ENCODE measurements around the gene OTULINL. TPM values are rescaled to one million over a fixed set of nuclear protein-coding genes. Genes with fewer than 3 reads are reported as not detected.
A peak's percentile ranks its signal among the peaks of the same experiment; 100 is the strongest.

OTULINL gene
- total RNA-seq, 3 donors from 2014 or later, result 6.2 to 14.4 (median 7.2) TPM

GRCh38 chr5:14588145-14588544 is 6.6 kb downstream of the OTULINL start:
- no peak overlapping the region for H3K4me3 ChIP-seq
- TF ChIP-seq POLR2A (IDR thresholded peaks at IDR 0.05) (no peak), CTCF (IDR thresholded peaks at IDR 0.05) (no peak), POLR2AphosphoS5 (IDR thresholded peaks at IDR 0.05) (no peak)
- H3K27ac ChIP-seq, result no peak overlapping the region
- no peak for DNase-seq (ENCODE audit: low spot score in 2 of 2)
- H3K27me3 ChIP-seq, result no peaks in the 10 kb centered on the region
- no peaks in the 10 kb centered on the region for H3K9me3 ChIP-seq
- no peaks in the 10 kb centered on the region for H3K36me3 ChIP-seq
- H3K4me1 ChIP-seq, result no peaks in the 10 kb centered on the region
- intact Hi-C loops (cut with DNase I; ENCODE audit: low total_unique reads), result no loop called here

- no peaks in the 10 kb centered on the region for H3K36me3 ChIP-seq
- H3K27me3 ChIP-seq, result no peaks in the 10 kb centered on the region
- no peaks in the 10 kb centered on the region for H3K4me1 ChIP-seq
- TF ChIP-seq POLR2A (IDR thresholded peaks at IDR 0.05) (no peak), POLR2AphosphoS5 (IDR thresholded peaks at IDR 0.05) (peak in 1 of 3 donors; percentile 54)
- H3K4me3 ChIP-seq, result no peak overlapping the region
- no peak for DNase-seq (ENCODE audit: low spot score in 2 of 2)
- peak overlapping the region; percentile 49 to 67 for H3K27ac ChIP-seq
- H3K9me3 ChIP-seq, result no peaks in the 10 kb centered on the region
- intact Hi-C loops (cut with DNase I; ENCODE audit: low total_unique reads), result no loop called here
Measured at GRCh38 chr5:14588758-14589543, 7.4 kb downstream of the OTULINL start.

GRCh38 chr5:14590949-14591348 is 9.4 kb downstream of the OTULINL start:
- Histone ChIP-seq H3K36me3 (no peaks in the 10 kb centered on the region), H3K4me3 (no peak overlapping the region), H3K4me1 (no peaks in the 10 kb centered on the region), H3K27me3 (no peaks in the 10 kb centered on the region), H3K27ac (no peak overlapping the region), H3K9me3 (no peaks in the 10 kb centered on the region)
- intact Hi-C loops (cut with DNase I; ENCODE audit: low total_unique reads), result no loop called here
- DNase-seq (ENCODE audit: low spot score in 2 of 2), result no peak
- TF ChIP-seq POLR2AphosphoS5 (IDR thresholded peaks at IDR 0.05) (no peak), CTCF (IDR thresholded peaks at IDR 0.05) (no peak), POLR2A (IDR thresholded peaks at IDR 0.05) (no peak)

- no peak for DNase-seq (ENCODE audit: low spot score in 2 of 2)
- TF ChIP-seq POLR2A (IDR thresholded peaks at IDR 0.05) (no peak), POLR2AphosphoS5 (IDR thresholded peaks at IDR 0.05) (no peak), CTCF (IDR thresholded peaks at IDR 0.05) (no peak)
- intact Hi-C loops (cut with DNase I; ENCODE audit: low total_unique reads), result no loop called here
- no peak overlapping the region for H3K4me3 ChIP-seq
- no peak overlapping the region for H3K27ac ChIP-seq
- H3K4me1 ChIP-seq, result no peaks in the 10 kb centered on the region
- no peaks in the 10 kb centered on the region for H3K36me3 ChIP-seq
- no peaks in the 10 kb centered on the region for H3K9me3 ChIP-seq
- no peaks in the 10 kb centered on the region for H3K27me3 ChIP-seq
Measured at GRCh38 chr5:14591548-14591947, 10.0 kb downstream of the OTULINL start.

GRCh38 chr5:14593326-14594021 is 11.9 kb downstream of the OTULINL start:
- H3K27ac ChIP-seq, result no peak overlapping the region
- H3K27me3 ChIP-seq, result no peaks in the 10 kb centered on the region
- TF ChIP-seq CTCF (IDR thresholded peaks at IDR 0.05) (no peak), POLR2AphosphoS5 (IDR thresholded peaks at IDR 0.05) (no peak), POLR2A (IDR thresholded peaks at IDR 0.05) (no peak)
- no peak for DNase-seq (ENCODE audit: low spot score in 2 of 2)
- H3K9me3 ChIP-seq, result no peaks in the 10 kb centered on the region
- intact Hi-C loops (cut with DNase I; ENCODE audit: low total_unique reads), result no loop called here
- H3K4me3 ChIP-seq, result no peak overlapping the region
- no peaks in the 10 kb centered on the region for H3K4me1 ChIP-seq
- no peaks in the 10 kb centered on the region for H3K36me3 ChIP-seq

Data from breast epithelium (tissue), 4 donors.